Coronary artery (tissue), 2 donors: ENCODE data around the gene LPP.

Source experiments
- DNase-seq: peaks from one replicate; pipeline ENCODE4 v3.0.0-alpha.2; 2017; ENCODE audit warnings: low spot score
- H3K27ac ChIP-seq, 2 donors: fragments of 200-600 bp; sonication (generic); one replicate each; pipeline ENCODE4 v1.5.1; 2016 to 2019
- H3K4me3 ChIP-seq: fragments of 200-600 bp; sonication (generic); 2 replicates; pipeline ENCODE4 v1.5.1; 2016; ENCODE audit warnings: mild to moderate bottlenecking, moderate library complexity
- TF ChIP-seq, protein P1 (sequence below): fragments of 200-600 bp; sonication (generic); IDR thresholded peaks from one replicate; pipeline ENCODE4 v1.5.1; 2019; ENCODE audit warnings: antibody characterized with exemption

Gene LPP

GRCh38 chr3:188573291-188573940 lies 419.5 kb downstream of the LPP start:
- H3K27ac ChIP-seq, result peak overlapping the region in 1 of 2 donors; percentile 15
- TF ChIP-seq, protein P1, sequence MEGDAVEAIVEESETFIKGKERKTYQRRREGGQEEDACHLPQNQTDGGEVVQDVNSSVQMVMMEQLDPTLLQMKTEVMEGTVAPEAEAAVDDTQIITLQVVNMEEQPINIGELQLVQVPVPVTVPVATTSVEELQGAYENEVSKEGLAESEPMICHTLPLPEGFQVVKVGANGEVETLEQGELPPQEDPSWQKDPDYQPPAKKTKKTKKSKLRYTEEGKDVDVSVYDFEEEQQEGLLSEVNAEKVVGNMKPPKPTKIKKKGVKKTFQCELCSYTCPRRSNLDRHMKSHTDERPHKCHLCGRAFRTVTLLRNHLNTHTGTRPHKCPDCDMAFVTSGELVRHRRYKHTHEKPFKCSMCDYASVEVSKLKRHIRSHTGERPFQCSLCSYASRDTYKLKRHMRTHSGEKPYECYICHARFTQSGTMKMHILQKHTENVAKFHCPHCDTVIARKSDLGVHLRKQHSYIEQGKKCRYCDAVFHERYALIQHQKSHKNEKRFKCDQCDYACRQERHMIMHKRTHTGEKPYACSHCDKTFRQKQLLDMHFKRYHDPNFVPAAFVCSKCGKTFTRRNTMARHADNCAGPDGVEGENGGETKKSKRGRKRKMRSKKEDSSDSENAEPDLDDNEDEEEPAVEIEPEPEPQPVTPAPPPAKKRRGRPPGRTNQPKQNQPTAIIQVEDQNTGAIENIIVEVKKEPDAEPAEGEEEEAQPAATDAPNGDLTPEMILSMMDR, result no peak
- no peak for DNase-seq
- no peak overlapping the region for H3K4me3 ChIP-seq

- TF ChIP-seq, protein P1, result no peak
- H3K27ac ChIP-seq, result no peak overlapping the region
- no peak overlapping the region for H3K4me3 ChIP-seq
- DNase-seq, result no peak
These were observed 420.0 kb downstream of the LPP start for GRCh38 chr3:188573956-188574355.

- H3K27ac ChIP-seq, result no peak overlapping the region
- TF ChIP-seq, protein P1, result no peak
- DNase-seq, result no peak
- H3K4me3 ChIP-seq, result no peak overlapping the region
These were observed 420.9 kb downstream of the LPP start for GRCh38 chr3:188574885-188575284.

GRCh38 chr3:188575501-188575900 lies 421.5 kb downstream of the LPP start:
- no peak for DNase-seq
- Histone ChIP-seq H3K27ac (no peak overlapping the region), H3K4me3 (no peak overlapping the region)
- TF ChIP-seq, protein P1, result no peak

DNA sequence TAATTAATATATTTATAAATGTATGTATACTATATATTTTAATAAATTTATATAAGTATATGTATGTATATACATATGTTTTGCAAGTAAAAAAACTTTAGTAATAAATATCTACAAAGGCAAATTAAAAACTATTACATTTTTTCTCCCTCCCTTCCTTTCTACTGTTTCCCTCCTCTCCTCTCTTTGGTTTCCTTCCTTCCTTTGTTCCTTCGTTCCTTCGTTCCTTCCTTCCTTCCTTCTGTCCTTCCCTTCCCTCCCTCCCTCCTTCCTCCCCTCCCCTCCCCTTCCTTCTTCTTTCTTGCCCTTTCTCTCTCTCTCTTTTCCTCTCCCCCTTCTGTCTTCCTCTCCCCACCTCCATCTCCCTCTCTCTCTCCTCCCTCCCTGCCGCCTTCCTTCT lies 423.6 kb downstream of the LPP start:
- DNase-seq, result no peak
- H3K4me3 ChIP-seq, result no peak overlapping the region
- peak overlapping the region in 1 of 2 donors; percentile 72 for H3K27ac ChIP-seq
- TF ChIP-seq, protein P1, result no peak

DNA sequence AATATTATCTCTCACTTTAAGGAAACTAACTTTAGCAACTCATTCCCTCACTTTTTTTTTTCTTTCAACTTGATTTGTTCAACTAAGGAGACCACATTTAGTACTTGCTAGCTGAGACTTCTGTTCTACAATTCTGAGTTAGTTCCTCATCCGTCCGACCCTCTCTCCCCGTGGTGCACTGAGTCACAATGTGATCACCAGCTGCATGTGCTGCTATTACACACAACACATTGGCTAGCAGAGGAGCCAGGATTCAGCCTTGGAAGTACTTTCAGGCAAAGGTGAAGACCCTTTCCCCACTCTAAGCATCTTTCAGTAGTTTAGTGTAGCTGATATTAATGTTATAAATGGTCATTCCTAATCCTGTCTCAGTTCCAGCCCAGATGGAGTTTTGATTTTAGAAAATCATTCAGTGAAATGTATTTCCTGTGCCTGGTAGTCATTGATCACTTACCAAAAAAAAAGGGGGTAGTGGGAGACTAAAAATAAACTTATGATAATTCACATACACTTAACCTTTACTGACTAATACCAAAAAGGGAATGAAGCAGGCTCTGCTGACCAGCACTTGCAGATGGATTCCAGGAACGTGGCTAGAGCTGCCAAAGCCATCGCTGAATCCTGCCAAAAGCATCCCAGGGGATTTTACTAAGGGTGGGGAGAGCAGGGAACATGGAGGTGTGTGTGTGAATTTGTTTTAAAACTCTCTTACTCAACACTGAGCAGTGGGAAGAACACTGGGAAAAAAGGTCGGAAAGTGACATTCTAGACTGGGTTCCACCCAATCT lies 424.8 kb downstream of the LPP start:
- H3K27ac ChIP-seq, result peak overlapping the region; percentile 72 to 89
- DNase-seq, result peak; percentile 92
- TF ChIP-seq, protein P1, result no peak
- H3K4me3 ChIP-seq, result peak overlapping the region; percentile 21

GRCh38 chr3:188580223-188580622 lies 426.3 kb downstream of the LPP start:
- DNase-seq, result no peak
- H3K4me3 ChIP-seq, result no peak overlapping the region
- TF ChIP-seq, protein P1, result no peak
- H3K27ac ChIP-seq, result peak overlapping the region; percentile 63 to 72
